AG09309 (cell line): ENCODE measurements around the gene RBSN.
"Not testable (repeated sequence)": the region's sequence is repeated elsewhere in the genome, so short reads cannot be mapped to it uniquely, and the experiment has no call there.

Source experiments
- DNase-seq: peaks from one replicate; pipeline ENCODE4 v3.0.0-alpha.2; 2010; ENCODE audit warnings: low read depth
- H3K4me3 ChIP-seq: 2 replicates; pipeline ENCODE4 v1.5.1; 2011; ENCODE audit warnings: mild to moderate bottlenecking, low read depth, low read length, moderate library complexity; ENCODE audit not compliant: control insufficient read depth
- TF ChIP-seq, protein P1 (sequence below): IDR thresholded peaks from 2 replicates; pipeline ENCODE4 v1.5.1; 2011; ENCODE audit warnings: mild to moderate bottlenecking, low read depth, low read length, inconsistent platforms; ENCODE audit not compliant: insufficient read depth, control insufficient read depth; ENCODE audit errors: missing control alignments

Gene RBSN

GRCh38 chr3:15098503-15099363 lies at the start of gene RBSN:
TSS of gene RBSN (minus strand) at chr3:15099148. CDS start at chr3:15096120, 3,028 bp downstream.
- peak within 1 kb of the TSS; percentile 94 for H3K4me3 ChIP-seq
- TF ChIP-seq, protein P1, sequence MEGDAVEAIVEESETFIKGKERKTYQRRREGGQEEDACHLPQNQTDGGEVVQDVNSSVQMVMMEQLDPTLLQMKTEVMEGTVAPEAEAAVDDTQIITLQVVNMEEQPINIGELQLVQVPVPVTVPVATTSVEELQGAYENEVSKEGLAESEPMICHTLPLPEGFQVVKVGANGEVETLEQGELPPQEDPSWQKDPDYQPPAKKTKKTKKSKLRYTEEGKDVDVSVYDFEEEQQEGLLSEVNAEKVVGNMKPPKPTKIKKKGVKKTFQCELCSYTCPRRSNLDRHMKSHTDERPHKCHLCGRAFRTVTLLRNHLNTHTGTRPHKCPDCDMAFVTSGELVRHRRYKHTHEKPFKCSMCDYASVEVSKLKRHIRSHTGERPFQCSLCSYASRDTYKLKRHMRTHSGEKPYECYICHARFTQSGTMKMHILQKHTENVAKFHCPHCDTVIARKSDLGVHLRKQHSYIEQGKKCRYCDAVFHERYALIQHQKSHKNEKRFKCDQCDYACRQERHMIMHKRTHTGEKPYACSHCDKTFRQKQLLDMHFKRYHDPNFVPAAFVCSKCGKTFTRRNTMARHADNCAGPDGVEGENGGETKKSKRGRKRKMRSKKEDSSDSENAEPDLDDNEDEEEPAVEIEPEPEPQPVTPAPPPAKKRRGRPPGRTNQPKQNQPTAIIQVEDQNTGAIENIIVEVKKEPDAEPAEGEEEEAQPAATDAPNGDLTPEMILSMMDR = no peak
- peak; percentile 76 for DNase-seq

- TF ChIP-seq, protein P1 = no peak
- DNase-seq = no peak
- no peak overlapping the region for H3K4me3 ChIP-seq
Measured at GRCh38 chr3:15148614-15149013, 49.7 kb upstream of the RBSN start.

- not testable (repeated sequence) for H3K4me3 ChIP-seq, DNase-seq
Measured at GRCh38 chr3:15136885-15137284, 37.9 kb upstream of the RBSN start.

GRCh38 chr3:15134968-15135367 lies 36.0 kb upstream of the RBSN start:
- DNase-seq, H3K4me3 ChIP-seq: not testable (repeated sequence)

- H3K4me3 ChIP-seq, DNase-seq: not testable (repeated sequence)
Measured at GRCh38 chr3:15128403-15128802, 29.5 kb upstream of the RBSN start.

GRCh38 chr3:15126975-15127374 lies 28.0 kb upstream of the RBSN start:
- not testable (repeated sequence) for DNase-seq, H3K4me3 ChIP-seq

GRCh38 chr3:15122398-15122797 lies 23.4 kb upstream of the RBSN start:
- TF ChIP-seq, protein P1 = no peak
- no peak overlapping the region for H3K4me3 ChIP-seq
- no peak for DNase-seq

DNA sequence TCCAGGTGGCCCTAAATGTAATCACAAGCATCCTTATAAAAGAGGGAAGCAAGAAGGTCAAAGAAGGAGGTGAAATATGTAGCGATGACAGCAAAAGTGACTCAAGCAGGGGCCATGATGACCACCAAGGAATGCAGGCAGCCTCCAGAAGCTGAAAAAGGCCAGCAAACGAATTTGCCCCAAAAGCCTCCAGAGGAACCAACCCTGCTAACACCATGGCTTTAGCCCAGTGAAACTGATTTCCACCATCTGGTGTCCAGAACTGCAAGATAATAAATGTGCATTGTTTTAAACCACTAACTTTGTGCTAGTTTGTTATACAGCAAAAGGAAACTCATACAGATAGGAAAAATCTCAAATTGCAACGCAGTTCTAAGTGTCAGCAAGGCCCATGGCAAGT lies 23.0 kb upstream of the RBSN start:
- no peak for DNase-seq
- no peak overlapping the region for H3K4me3 ChIP-seq
- TF ChIP-seq, protein P1 = no peak

GRCh38 chr3:15120986-15121385 lies 22.0 kb upstream of the RBSN start:
- TF ChIP-seq, protein P1 = no peak
- H3K4me3 ChIP-seq = no peak overlapping the region
- no peak for DNase-seq
